ENCODE measurements around the gene DIAPH2.

Gene DIAPH2

DNA sequence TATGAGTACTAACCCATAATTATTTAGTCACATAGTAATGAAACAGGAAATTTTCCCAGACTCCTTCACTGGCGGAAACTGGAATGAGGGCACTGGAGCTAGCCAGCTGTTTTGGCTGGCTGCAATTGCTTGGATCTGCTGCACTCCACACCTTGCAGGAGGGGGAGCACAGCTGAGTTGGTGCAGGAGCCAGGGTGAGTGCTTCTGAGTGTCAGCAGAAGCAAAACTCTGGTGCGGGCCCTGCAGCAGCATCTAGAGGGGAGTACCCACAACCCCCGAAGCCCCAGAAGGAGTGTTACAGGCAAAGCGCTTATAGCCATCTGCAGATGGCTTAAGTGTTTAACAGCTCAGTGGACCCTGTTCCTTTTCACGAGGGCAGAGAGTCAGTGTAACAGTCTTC, 295.1 kb downstream of the DIAPH2 start:
- no peak for DNase-seq

- no peak for DNase-seq
Measured at GRCh38 chrX:96982161-96982560, 297.5 kb downstream of the DIAPH2 start.

DNA sequence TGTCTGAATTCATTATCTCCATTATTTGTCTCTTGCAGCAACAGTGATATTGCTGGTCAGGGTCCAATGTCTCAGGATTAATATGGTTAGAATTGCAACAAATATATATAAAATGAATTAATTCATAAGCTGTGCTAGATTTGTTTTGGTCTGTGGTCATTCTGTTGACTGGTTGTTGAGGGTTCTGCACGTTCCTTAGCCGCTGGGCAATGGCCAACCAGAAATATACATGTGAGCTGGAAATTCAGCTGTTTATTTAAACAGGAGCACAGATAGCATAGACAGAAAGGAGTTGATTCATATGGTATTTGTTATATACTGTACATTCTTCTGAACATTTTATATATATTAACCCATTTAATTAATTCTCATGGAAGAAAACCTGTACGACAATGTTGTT, 299.9 kb downstream of the DIAPH2 start:
- DNase-seq, result no peak

DNA sequence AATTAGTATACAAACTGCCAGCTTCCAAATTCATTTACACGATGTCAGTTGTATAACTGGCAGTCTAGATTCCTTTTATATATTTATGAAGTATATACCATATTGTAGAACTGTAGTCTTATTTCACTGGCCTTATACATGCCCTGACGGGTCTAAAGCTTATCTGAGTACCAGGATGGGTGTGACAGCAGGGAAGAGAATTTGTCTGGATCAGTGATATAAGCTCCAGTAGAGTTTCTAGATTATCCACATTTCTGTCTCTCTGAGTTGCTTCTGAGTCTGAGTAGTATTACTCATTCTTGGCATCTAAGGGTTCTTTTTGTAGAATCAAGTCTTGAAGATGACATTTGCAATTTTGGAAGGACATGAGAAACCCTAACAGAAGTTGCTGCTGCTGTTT, 300.4 kb downstream of the DIAPH2 start:
- no peak for DNase-seq

DNA sequence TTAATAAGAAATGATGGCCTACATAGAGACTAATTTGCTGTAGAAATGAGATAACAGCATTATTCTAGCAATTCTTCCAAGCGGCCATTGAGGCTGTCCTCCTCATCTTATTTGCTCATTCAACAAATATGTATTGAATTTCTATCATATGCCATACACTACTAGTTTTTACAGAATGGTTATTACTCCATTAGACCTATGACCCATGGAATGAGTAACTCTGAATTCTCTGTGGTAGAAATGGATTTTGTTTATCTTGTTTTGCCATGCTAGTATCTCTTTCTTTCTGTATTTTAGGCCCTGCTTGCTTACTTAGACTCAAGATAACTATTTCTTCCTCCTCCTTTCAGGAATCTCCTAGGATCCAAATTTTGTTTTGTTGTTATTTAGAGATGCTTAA, 302.6 kb downstream of the DIAPH2 start:
- no peak for DNase-seq

DNA sequence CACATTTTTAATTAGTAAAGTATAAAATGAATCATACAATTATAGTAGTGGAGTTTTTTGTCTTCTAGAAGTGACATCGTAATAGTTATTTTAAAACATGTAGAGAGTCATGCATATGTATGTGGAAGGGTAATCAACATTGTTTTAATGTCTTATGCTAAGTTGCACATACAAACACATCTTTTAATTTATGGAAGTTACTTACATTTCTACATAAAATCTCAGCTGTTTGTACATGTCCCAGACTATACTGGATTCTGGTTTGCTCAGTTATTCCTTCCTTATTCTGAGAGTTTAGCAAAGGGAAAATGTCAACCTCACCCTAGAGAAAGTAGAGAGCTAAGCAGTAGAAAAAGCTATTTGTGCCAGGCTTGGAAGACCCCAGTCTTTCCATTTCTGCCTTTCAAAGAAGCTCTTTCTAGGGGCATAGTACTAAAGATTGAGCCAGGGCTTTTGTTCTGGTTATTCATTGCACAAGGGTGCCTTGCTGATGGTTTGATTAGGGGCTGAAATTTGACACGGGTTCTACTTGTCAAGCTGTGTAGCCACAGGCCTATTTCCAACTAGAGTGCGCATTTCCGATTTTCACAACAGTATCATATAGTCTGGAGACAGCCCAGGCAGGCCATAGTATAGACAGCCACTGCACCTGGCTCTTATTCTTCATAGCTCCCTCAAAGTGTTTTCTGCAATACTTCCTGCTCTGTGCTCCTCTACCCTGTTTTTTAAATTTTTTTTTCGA, 305.4 kb downstream of the DIAPH2 start:
- DNase-seq, result no peak

- DNase-seq, result no peak
Measured at GRCh38 chrX:96994093-96994492, 309.5 kb downstream of the DIAPH2 start.

- DNase-seq, result no peak
Measured at GRCh38 chrX:96997196-96997595, 312.6 kb downstream of the DIAPH2 start.

GRCh38 chrX:97000682-97001368, 316.2 kb downstream of the DIAPH2 start:
- DNase-seq, result no peak

DNA sequence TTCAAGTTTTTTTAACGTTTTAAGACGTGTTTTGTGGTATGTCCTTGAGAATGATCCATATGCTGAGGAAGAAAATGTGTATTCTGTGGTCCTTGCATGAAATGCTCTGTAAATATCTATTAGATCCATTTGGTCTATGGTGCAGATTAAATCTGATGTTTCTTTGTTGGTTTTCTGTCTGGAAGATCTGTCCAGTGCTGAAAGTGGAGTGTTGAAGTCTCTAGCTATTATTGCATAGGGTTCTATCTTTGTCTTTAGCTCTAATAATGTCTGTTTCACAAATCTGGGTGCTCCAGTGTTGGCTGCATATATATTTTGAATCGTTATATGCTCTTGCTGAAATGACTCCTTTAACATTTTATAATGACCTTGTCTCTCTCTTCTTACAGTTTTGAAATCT, 321.5 kb downstream of the DIAPH2 start:
- DNase-seq, result no peak

DNA sequence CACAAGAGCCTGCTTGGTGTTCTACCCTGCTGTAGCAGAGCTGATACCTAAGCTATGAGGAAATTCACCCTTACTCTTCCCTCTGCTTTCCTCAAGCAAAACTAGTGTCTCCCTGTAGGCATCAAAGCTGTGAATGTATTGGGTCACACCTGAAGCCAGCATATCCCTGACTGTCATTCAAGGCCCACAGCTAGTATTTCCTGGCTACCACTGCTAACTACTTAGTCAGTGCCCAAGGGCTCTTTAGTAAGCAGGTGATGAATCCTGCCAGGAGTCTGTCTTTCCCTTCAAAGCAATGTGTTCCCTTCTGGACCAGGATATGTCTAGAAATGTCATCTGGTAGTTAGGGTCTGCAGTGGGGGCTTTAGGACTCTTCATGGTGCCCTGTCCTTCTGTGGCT, 324.7 kb downstream of the DIAPH2 start:
- no peak for DNase-seq

- DNase-seq, result no peak
Measured at GRCh38 chrX:97011540-97011939, 326.9 kb downstream of the DIAPH2 start.

GRCh38 chrX:97016106-97016505, 331.5 kb downstream of the DIAPH2 start:
- no peak for DNase-seq

- no peak for DNase-seq
Measured at GRCh38 chrX:97021680-97022079, 337.0 kb downstream of the DIAPH2 start.

DNA sequence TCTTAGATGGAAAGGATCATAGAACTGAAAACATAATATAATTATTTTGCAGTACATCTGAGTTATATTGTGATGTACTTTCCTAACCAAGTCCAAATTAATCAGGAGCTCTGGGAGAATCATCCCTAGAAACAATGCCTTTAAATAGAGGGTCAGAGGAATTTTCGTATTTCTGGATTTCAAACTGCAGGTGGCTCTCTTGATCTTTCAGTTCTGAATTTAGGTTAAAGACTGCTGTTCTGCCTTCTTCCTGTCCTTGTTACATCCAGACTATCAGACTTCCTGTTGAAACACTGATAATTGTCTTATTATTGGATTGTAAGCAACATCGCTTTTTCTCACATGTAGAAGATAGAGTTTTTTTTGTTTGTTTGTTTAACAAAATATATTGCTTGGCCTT, 341.8 kb downstream of the DIAPH2 start:
- no peak for DNase-seq

DNA sequence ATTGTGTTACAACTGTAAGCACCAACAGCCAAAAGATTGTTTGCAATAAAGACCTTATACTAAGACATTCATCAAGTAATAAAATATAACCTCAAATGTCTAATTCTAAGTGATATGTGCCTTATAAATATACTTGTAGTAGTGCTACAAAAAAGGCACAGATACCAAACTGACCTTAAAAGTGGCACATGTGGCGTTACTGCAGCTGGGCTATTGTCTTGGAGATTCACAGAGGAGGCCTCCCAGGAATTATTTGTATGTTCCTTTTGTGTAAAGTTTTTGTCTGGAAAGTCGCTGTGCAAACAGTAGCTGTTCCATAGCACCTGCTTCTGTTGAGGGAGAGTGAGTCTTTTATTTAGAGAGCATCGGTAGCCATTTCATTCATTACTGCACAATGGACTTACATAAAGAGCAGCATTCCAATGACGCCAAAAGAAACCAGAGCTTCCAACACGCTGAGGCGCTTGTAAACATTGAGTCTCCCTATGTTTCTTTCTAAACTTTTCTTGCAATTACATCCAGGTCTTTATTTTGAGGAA, 342.8 kb downstream of the DIAPH2 start:
- no peak for DNase-seq

- DNase-seq, result no peak
Measured at GRCh38 chrX:97030463-97030862, 345.8 kb downstream of the DIAPH2 start.

DNA sequence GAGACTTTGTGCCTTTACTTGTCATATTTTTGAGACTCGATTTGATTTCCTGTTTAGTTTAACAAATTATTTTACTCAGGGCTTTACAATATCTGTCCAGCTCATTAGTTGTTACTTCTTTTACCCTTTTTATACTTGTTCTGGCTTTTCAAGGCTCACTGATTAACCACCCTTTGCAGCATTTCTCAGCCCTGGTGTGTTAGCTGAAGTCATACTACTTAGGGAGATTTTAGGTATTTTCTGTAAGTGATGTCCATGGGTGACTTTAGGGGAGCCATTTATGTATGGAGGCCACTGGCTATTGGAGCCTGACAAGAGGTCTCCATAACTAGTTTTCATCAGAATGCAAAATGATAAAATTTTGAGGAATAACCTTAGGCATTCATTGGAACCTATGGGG, 346.3 kb downstream of the DIAPH2 start:
- no peak for DNase-seq

DNA sequence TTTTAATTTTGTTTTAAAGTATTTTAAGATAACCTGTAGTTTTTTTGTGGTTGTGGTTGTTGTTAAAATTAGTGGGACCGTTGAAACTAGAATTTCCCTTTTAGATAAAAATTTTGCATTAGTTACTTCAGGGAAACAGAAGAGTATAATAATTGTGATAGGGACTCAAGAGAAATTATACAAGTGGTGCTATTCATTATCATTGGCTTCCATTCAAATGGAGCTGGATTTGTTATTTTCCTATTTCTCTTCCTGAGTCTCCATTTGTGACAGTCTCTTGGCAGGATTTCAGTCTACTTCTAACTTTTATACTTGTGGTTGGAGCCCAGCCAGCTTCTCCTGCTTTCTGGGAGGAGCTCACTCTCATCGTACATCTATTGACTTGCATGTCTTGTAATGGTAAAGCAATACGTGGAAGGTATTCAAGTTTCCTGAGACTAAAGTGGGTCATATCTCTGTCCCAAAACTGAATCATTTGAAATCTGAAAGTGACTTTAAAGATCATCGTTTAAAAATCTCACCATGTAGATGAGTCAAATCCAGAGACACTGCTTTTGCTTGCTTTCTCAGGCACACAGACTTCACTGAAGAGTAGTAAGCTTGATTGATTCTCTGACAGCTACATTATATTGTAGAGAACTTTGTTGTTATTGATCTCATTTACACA, 354.9 kb downstream of the DIAPH2 start:
- DNase-seq, result no peak

DNA sequence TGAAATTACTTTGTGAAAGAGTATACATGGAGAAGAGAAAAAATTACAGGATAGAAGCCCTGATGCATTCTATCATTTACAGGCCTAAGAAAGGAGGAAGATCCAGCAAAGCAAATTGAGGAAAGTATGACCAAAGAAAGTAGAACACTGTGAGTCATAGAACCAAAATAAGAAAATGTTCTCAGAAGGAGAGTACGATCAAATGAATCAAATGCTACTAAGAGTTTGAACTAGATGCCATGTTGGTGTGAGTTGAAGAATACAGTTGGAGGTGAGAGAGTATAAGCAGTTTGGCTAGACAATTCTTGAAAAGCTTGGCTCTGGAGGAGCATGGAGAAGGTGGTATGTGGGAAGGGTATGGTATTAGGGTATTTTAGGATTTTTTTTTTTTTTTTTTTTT, 360.8 kb downstream of the DIAPH2 start:
- DNase-seq, result no peak

GRCh38 chrX:97046867-97047266, 362.2 kb downstream of the DIAPH2 start:
- DNase-seq, result no peak

GRCh38 chrX:97050392-97050791, 365.8 kb downstream of the DIAPH2 start:
- DNase-seq, result no peak

- DNase-seq, result no peak
Measured at GRCh38 chrX:97057349-97057909, 372.8 kb downstream of the DIAPH2 start.

DNA sequence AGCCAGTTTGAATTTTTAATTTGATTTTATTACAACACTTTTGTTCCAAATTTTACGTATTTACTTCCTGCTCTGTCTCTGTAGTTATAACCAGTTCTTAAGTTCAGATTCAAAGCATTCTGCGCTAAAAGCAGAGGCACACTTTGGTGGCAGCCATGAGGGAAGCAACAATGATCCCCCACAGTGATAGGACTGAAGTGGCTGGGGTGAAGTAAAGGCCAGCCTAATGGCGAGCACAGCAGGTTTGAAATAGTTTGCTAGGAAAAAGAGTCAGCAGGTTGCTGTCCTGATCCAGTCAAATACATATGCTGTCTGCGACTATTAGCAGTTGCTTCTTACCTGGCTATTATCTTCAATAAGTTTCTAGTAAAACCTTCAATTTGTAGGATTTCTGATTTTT, 375.4 kb downstream of the DIAPH2 start:
- DNase-seq, result no peak

All from bone marrow (tissue), 2 donors.